SH-SY5Y (cell line): ENCODE results near the gene INTU.

Experiments used
- GATA2 ChIP-seq: IDR thresholded peaks from 2 replicates; pipeline ENCODE4 v1.6.1; 2011; ENCODE audit warnings: mild to moderate bottlenecking, low read depth, low read length
- GATA3 ChIP-seq: IDR thresholded peaks from 2 replicates; pipeline ENCODE4 v1.6.1; 2011; ENCODE audit warnings: low read depth, mild to moderate bottlenecking, low read length, moderate library complexity

GRCh38 chr4:127616898-127617297, 15.9 kb upstream of the INTU start:
- TF ChIP-seq GATA2 (no peak), GATA3 (no peak)
